Spleen (tissue), 11 donors: ENCODE results near the gene PEX26. TPM values are rescaled to one million over a fixed set of nuclear protein-coding genes. Genes with fewer than 3 reads are reported as not detected.

ENCODE experiments used
- DNase-seq: peaks from one replicate; pipeline ENCODE4 v3.0.0-alpha.2; 2020
- H3K27ac ChIP-seq, 8 donors: fragments of 200-600 bp; sonication (generic) in 7 of 8; 1 replicate in 4 of 8; 2 replicates in 4 of 8; pipeline versions ENCODE4 v1.5.0 to v1.8.0; 2016 to 2021; ENCODE audit warnings: inconsistent platforms in 4 of 8, mild to moderate bottlenecking in 4 of 8, moderate library complexity in 1 of 8
- H3K27me3 ChIP-seq, 7 donors: fragments of 200-600 bp; sonication (generic) in 6 of 7; replicated peaks in 1 of 7; 1 replicate in 4 of 7; 2 replicates in 3 of 7; pipeline versions ENCODE4 v1.5.0 to v1.8.0; 2016 to 2021; ENCODE audit warnings: inconsistent platforms in 3 of 7, mild to moderate bottlenecking in 1 of 7
- H3K36me3 ChIP-seq, 6 donors: fragments of 200-600 bp; sonication (generic) in 5 of 6; 1 replicate in 4 of 6; 2 replicates in 2 of 6; pipeline versions ENCODE4 v1.5.0 to v1.8.0; 2016 to 2021; ENCODE audit warnings: inconsistent platforms in 2 of 6
- H3K4me1 ChIP-seq, 6 donors: fragments of 200-600 bp; sonication (generic) in 5 of 6; 1 replicate in 3 of 6; 2 replicates in 3 of 6; pipeline versions ENCODE4 v1.5.0 to v1.8.0; 2016 to 2021; ENCODE audit warnings: inconsistent platforms in 3 of 6
- H3K4me3 ChIP-seq, 8 donors: fragments of 200-600 bp; sonication (generic) in 7 of 8; 1 replicate in 4 of 8; 2 replicates in 4 of 8; pipeline versions ENCODE4 v1.5.0 to v1.8.0; 2016 to 2021; ENCODE audit warnings: inconsistent platforms in 4 of 8, mild to moderate bottlenecking in 4 of 8, moderate library complexity in 2 of 8
- H3K9me3 ChIP-seq, 8 donors: fragments of 200-600 bp; sonication (generic) in 7 of 8; 1 replicate in 4 of 8; 2 replicates in 4 of 8; pipeline versions ENCODE4 v1.5.0 to v1.8.0; 2016 to 2021; ENCODE audit warnings: inconsistent platforms in 4 of 8
- CTCF ChIP-seq, 11 experiments: fragments of 200-600 bp in 7 of 11; fragments of 450-650 bp in 4 of 11; sonication (generic) in 4 of 11; IDR thresholded peaks in 8 of 11; conservative IDR thresholded peaks in 3 of 11; 1 replicate in 7 of 11; 2 replicates in 4 of 11; pipeline versions ENCODE4 v1.4.0 to v1.8.0; 2016 to 2021; ENCODE audit warnings: antibody characterized with exemption in 11 of 11, inconsistent platforms in 4 of 11, mild to moderate bottlenecking in 1 of 11
- POLR2A ChIP-seq, 3 donors: fragments of 450-650 bp; IDR thresholded peaks; one replicate each; pipeline ENCODE4 v1.5.1; 2017; ENCODE audit warnings: antibody characterized with exemption in 3 of 3, mild to moderate bottlenecking in 1 of 3
- POLR2AphosphoS5 ChIP-seq, 3 donors: sonication (generic); formaldehyde crosslinking; IDR thresholded peaks; one replicate each; pipeline ENCODE4 v1.5.1; 2017; ENCODE audit warnings: antibody characterized with exemption in 3 of 3
- whole genome bisulfite sequencing, 5 donors: extraction: QIAGEN DNeasy Blood & Tissue Kit in 3 of 5; methylation state at CpG; one replicate each; pipeline versions ENCODE4 v1.1.5 to v1.1.7; 2013 to 2018; 5-methylcytosine and 5-hydroxymethylcytosine counted together
- intact Hi-C: fragments of 100-400 bp; cut with DNase I; formaldehyde crosslinking; loops from one replicate; pipeline ENCODE4 v1.15.0; 2023; ENCODE audit warnings: low total_unique reads
- polyA plus RNA-seq, 3 donors: library from polyadenylated mRNA; stranded (reverse); fragments of 200-250 nt; gene quantifications; one replicate each; pipeline ENCODE4 v1.2.1, GENCODE V29; 2013
- total RNA-seq, 7 donors: library from RNA; depleted of rRNA in 3 of 7; stranded (reverse); fragments of >200 nt in 3 of 7; fragmentation: NEBNext Ultra II Directional in 4 of 7; extraction: Animal tissue kit (Norgen Biotek cat#: 25700) in 4 of 7; gene quantifications; one replicate each; pipeline versions ENCODE4 v1.1.0 to v1.2.1, GENCODE V29; 2016 to 2021
- donor health status: healthy with polysubstance abuse.
- donor health status: DM: no; HTN: no; CAD: no; lungs with moderate emphysema.
- donor health status: DM: no; HTN: no; CAD: no.
- donor health status: Bipolar disorder and iron deficiency.
- donor health status: healthy.
- donor health status: DM: no; HTN: no; CAD: no.
- donor health status: DM: yes; HTN: yes; CAD: no.

The PEX26 gene
- total and polyA plus RNA-seq, 10 donors = 5.1 to 41.0 (median 31.9) TPM

- TF ChIP-seq POLR2AphosphoS5 (IDR thresholded peaks at IDR 0.05) = no peak
- no peak for TF ChIP-seq POLR2A (IDR thresholded peaks at IDR 0.05)
- no peak for TF ChIP-seq CTCF (IDR thresholded peaks at IDR 0.05 in 8 of 11, conservative IDR thresholded peaks at IDR 0.05 in 3 of 11)
- Histone ChIP-seq H3K4me3 (no peak overlapping the region), H3K9me3 (no peaks in the 10 kb centered on the region), H3K4me1 (no peaks in the 10 kb centered on the region), H3K27ac (no peak overlapping the region), H3K27me3 (no peaks in the 10 kb centered on the region), H3K36me3 (peaks cover 0 to 30% (median 2%) of the 10 kb centered on the region in 6 donors)
- 95 to 98% (median 97%) methylated on average over 18 of the region's 18 CpGs for WGBS, 5 donors
- DNase-seq = no peak
- intact Hi-C loops = no loop called here
Observed at GRCh38 chr22:18126606-18127005, 48.8 kb downstream of the PEX26 start.

DNA sequence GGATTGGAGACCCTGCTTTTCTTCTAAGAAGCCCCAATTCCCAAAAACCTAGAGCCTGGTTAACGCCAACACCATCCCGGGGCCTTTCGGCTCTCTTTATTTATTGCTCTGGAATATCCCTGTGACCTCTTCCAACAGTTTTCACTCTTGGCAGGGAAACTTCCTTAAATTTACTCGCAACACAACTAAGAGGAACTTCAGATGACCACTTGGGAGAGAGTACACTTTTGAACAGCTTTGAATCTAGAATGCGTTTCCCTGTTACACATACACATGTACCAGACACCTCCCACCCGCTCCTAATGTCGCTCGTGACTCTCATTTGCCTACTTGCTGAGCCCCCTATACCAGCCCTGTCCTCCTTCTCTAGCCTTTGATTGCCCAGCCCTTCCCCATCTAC is 52.2 kb downstream of the PEX26 start:
- 74 to 86% (median 81%) methylated on average over 8 of the region's 8 CpGs for WGBS, 5 donors
- no peaks in the 10 kb centered on the region for H3K4me1 ChIP-seq
- H3K36me3 ChIP-seq = peaks cover 0 to 46% (median 2%) of the 10 kb centered on the region in 6 donors
- no peak for DNase-seq
- no peaks in the 10 kb centered on the region for H3K27me3 ChIP-seq
- intact Hi-C loops = no loop called here
- H3K9me3 ChIP-seq = no peaks in the 10 kb centered on the region
- TF ChIP-seq POLR2AphosphoS5 (IDR thresholded peaks at IDR 0.05) = no peak
- no peak for TF ChIP-seq POLR2A (IDR thresholded peaks at IDR 0.05)
- no peak for TF ChIP-seq CTCF (IDR thresholded peaks at IDR 0.05 in 8 of 11, conservative IDR thresholded peaks at IDR 0.05 in 3 of 11)
- H3K4me3 ChIP-seq = no peak overlapping the region
- H3K27ac ChIP-seq = no peak overlapping the region

DNA sequence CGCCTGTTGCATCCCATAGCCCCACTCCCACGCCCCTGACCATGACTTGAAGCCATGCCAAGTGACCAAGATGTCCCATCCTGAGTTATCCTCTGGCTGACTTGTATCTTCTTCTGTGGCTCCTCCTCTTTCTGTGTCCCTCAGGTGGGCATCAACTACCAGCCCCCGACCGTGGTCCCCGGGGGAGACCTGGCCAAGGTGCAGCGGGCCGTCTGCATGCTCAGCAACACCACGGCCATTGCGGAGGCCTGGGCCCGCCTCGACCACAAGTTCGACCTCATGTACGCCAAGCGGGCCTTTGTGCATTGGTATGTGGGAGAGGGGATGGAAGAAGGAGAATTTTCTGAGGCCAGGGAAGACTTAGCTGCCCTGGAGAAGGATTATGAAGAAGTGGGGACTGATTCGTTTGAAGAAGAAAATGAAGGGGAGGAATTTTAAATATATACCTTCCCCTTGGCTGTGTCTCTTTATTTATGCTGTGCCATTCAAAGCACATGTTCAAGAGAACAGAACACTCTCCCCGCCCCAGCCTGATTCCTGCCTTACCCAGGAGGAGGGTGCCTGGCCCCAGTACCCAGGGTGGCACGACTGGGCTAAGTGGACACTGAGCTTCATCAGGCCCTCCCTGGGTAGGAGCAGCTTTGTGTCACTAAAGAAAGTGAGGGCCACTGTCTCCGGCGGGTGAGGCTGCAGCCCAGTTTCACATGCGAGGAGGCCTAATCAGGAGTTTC is 53.1 kb downstream of the PEX26 start:
- H3K4me1 ChIP-seq = no peaks in the 10 kb centered on the region
- H3K27me3 ChIP-seq = no peaks in the 10 kb centered on the region
- H3K9me3 ChIP-seq = no peaks in the 10 kb centered on the region
- DNase-seq = no peak
- H3K27ac ChIP-seq = no peak overlapping the region
- no peak overlapping the region for H3K4me3 ChIP-seq
- WGBS, 5 donors = 94 to 96% (median 94%) methylated on average over 20 of the region's 20 CpGs
- TF ChIP-seq CTCF (IDR thresholded peaks at IDR 0.05 in 8 of 11, conservative IDR thresholded peaks at IDR 0.05 in 3 of 11) = no peak
- TF ChIP-seq POLR2AphosphoS5 (IDR thresholded peaks at IDR 0.05) = no peak
- no peak for TF ChIP-seq POLR2A (IDR thresholded peaks at IDR 0.05)
- intact Hi-C loops = no loop called here
- H3K36me3 ChIP-seq = peaks cover 0 to 46% (median 2%) of the 10 kb centered on the region in 6 donors

DNA sequence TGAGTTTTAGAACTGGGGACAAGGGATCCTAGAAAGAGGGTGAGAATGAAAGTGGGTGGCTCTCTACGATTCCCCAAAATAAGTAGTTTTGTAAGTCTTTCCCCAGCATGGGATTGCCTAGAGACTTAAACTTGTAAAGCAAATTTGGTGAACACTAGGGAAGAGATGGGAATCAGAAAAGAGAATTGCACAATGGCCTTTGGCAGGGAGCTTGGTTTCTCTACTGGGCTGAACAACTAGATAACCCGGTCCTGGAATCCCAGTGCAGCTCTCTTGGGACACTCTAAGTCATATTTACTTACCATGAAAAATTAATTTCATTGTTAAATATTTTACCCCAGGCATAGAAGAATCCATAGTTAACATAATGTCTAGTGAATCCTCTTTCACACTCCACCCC is 55.7 kb downstream of the PEX26 start:
- no peak for DNase-seq
- Histone ChIP-seq H3K27me3 (no peaks in the 10 kb centered on the region), H3K9me3 (no peaks in the 10 kb centered on the region), H3K4me1 (no peaks in the 10 kb centered on the region), H3K36me3 (peaks cover 0 to 36% (median 0%) of the 10 kb centered on the region in 6 donors), H3K4me3 (no peak overlapping the region), H3K27ac (no peak overlapping the region)
- no peak for TF ChIP-seq POLR2A (IDR thresholded peaks at IDR 0.05)
- TF ChIP-seq POLR2AphosphoS5 (IDR thresholded peaks at IDR 0.05) = no peak
- TF ChIP-seq CTCF (IDR thresholded peaks at IDR 0.05 in 8 of 11, conservative IDR thresholded peaks at IDR 0.05 in 3 of 11) = no peak
- intact Hi-C loops = no loop called here
- 80 to 97% (median 85%) methylated on average over 2 of the region's 2 CpGs for WGBS, 5 donors
